Muscle layer of colon (tissue), 2 donors: ENCODE measurements around the gene PSMD12.
"Not testable (repeated sequence)": the region's sequence is repeated elsewhere in the genome, so short reads cannot be mapped to it uniquely, and the experiment has no call there.

Experiments used
- H3K27ac ChIP-seq: one replicate; pipeline ENCODE4 v1.7.0; 2013; ENCODE audit warnings: low read depth, mild to moderate bottlenecking, low read length, moderate library complexity
- H3K27me3 ChIP-seq, 2 donors: one replicate each; pipeline ENCODE4 v1.7.0; 2013; ENCODE audit warnings: low read length in 2 of 2, mild to moderate bottlenecking in 2 of 2; ENCODE audit not compliant: insufficient read depth in 2 of 2, control insufficient read depth in 1 of 2
- H3K36me3 ChIP-seq: one replicate; pipeline ENCODE4 v1.7.0; 2013; ENCODE audit warnings: mild to moderate bottlenecking, low read length; ENCODE audit not compliant: insufficient read depth
- H3K4me1 ChIP-seq: one replicate; pipeline ENCODE4 v1.7.0; 2013; ENCODE audit warnings: mild to moderate bottlenecking, low read length; ENCODE audit not compliant: insufficient read depth
- H3K4me3 ChIP-seq, 2 donors: one replicate each; pipeline ENCODE4 v1.7.0; 2013; ENCODE audit warnings: low read length in 2 of 2, low read depth in 1 of 2, mild to moderate bottlenecking in 1 of 2, moderate library complexity in 1 of 2
- H3K9ac ChIP-seq: one replicate; pipeline ENCODE4 v1.7.0; 2013; ENCODE audit warnings: low read length
- H3K9me3 ChIP-seq: one replicate; pipeline ENCODE4 v1.7.0; 2013; ENCODE audit warnings: mild to moderate bottlenecking, low read length
- donor health status: abdominal sarcoma.
- donor health status: Adenocarcinoma of cecum.

The PSMD12 gene

DNA sequence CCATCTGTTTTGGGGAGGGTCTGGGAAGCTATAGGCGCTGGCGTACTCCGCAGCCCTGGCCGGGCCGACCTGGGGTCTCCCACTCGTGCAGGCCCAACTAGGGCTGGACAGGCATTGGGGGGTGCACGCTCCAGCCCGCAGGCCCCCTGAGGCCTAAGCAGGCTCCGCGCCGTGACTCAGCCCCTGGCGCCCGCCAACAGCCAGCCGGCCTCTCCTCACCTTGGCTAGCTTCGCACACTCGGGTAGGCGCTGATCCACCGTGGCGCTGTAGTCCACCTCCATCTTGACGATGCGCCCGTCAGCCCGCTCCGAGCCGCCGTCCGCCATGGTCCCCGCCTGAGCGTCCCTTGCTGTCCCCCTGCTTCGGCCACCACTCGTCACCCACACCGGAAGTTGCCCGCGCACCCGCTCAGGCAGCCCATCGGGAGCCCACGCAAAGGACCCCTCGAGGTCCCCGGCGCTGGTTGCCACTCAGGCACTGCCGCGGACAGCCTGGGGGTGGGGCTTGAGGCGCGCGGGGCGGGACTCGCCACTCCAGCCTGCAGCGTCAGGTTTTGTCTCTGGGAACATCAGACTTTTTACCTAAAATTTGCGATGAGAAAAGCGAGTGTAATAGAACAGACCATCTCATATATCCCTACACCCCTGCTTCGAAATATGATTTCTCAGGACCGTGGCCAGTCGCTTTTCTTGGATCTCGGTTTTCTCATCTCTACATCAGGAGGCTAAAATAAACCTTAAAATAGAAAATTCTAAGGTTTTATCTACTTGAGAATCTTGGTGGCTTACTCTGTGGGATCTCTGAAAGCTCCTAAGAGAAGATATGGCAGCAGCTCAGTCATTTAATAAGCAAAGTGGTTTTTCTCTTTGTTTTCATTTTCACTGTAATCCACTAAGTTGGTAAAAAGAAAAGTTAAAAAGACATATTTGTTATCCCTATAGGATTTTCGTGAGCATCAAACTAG, at the start of gene PSMD12:
PSMD12 (minus strand) TSS at position 385 of the 965 bp plus-strand sequence; CDS start at position 327, 58 bp downstream.
- H3K4me3 ChIP-seq, result peak within 1 kb of the TSS; percentile 87 to 99
- no peaks in the 10 kb centered on the region for H3K36me3 ChIP-seq
- peak within 1 kb of the TSS; percentile 96 for H3K9ac ChIP-seq
- H3K27me3 ChIP-seq, result no peaks in the 10 kb centered on the region
- H3K4me1 ChIP-seq, result peaks cover 17% of the 10 kb centered on the region
- peak within 1 kb of the TSS; percentile 96 for H3K27ac ChIP-seq
- H3K9me3 ChIP-seq, result no peaks in the 10 kb centered on the region

DNA sequence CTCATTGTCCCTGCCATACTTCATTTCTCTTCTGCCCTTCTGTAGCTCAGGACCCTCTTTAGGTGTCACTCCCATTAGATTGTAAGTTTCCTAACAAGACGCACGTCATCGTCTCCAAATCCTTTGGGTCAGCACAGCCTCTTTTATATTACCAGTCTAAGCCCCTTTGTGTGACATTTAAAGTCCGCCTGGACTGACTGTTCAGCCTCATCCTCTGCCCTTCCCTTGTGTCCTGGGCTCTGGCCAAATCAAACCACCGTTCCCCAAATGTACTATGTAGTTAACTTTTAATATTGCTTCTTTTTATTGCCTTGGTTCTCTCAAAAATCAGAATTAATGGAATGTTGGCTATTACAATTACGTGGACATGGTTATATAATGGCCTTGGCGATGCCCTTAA, 48.9 kb upstream of the PSMD12 start:
- H3K27ac ChIP-seq, result no peak overlapping the region
- H3K4me3 ChIP-seq, result no peak overlapping the region
- H3K4me1 ChIP-seq, result no peaks in the 10 kb centered on the region
- H3K9me3 ChIP-seq, result no peaks in the 10 kb centered on the region
- no peaks in the 10 kb centered on the region for H3K27me3 ChIP-seq
- H3K9ac ChIP-seq, result no peak overlapping the region
- no peaks in the 10 kb centered on the region for H3K36me3 ChIP-seq

DNA sequence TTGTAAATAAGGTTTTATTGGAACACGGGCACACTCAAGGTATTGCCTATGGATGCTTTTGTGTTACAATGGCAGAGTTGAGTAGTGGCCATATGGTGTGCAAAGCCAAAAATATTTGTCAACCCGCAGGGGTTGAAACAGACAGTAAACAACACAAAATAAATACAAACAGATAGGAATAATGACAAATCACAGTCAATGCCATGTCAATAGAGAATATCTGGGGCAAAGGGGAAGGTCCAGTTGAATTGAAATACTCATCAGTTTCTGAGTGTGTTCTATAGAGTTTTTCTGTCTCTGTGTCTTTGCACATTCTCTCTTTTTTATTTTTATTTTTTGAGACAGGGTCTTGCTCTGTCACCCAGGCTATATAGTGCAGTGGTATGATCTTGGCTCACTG, 48.2 kb upstream of the PSMD12 start:
- Histone ChIP-seq H3K9ac (no peak overlapping the region), H3K4me1 (no peaks in the 10 kb centered on the region), H3K27ac (no peak overlapping the region), H3K27me3 (no peaks in the 10 kb centered on the region), H3K9me3 (no peaks in the 10 kb centered on the region), H3K36me3 (no peaks in the 10 kb centered on the region), H3K4me3 (no peak overlapping the region)

DNA sequence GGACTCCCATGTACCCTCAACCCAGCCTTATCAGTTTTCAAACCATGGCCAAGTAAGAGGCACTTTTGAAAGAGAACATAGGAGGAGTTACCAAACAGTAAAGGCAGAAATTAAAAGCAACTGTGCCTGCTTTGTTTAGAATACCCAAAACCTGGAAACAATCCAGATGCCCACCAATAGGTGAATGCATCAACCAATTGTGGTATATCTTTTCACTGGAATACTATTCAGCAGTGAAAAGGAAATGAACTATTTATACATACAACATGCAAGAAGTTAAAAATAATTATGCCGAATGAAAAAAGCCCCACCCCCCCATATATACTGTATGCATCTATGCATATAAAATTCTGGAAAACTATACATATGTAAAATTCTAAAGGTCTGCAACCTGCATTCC, 47.8 kb upstream of the PSMD12 start:
- Histone ChIP-seq H3K27ac (no peak overlapping the region), H3K36me3 (no peaks in the 10 kb centered on the region), H3K4me1 (no peaks in the 10 kb centered on the region), H3K9me3 (no peaks in the 10 kb centered on the region), H3K9ac (no peak overlapping the region), H3K27me3 (no peaks in the 10 kb centered on the region), H3K4me3 (no peak overlapping the region)

DNA sequence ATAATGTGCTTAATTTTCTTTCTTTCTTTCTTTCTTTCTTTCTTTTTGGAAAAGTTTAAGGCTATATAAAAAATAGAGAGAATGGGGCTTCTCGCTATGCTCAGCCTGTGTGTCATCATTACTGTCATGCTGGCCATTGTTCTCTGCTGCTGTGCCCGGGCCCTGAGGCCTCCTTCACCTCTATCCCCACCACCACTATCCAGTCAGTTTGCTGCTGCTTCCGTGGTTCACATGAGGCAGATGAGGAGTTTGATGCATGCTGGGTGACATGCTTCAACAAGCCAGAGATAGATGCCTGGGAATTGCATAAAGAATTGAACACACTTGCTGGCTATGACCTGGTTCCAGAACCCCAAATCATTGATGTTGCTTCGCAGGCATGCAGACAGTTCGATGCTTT, 47.0 kb upstream of the PSMD12 start:
- no peaks in the 10 kb centered on the region for H3K4me1 ChIP-seq
- H3K27ac ChIP-seq, result no peak overlapping the region
- H3K27me3 ChIP-seq, result no peaks in the 10 kb centered on the region
- H3K9me3 ChIP-seq, result no peaks in the 10 kb centered on the region
- no peak overlapping the region for H3K9ac ChIP-seq
- no peak overlapping the region for H3K4me3 ChIP-seq
- no peaks in the 10 kb centered on the region for H3K36me3 ChIP-seq

DNA sequence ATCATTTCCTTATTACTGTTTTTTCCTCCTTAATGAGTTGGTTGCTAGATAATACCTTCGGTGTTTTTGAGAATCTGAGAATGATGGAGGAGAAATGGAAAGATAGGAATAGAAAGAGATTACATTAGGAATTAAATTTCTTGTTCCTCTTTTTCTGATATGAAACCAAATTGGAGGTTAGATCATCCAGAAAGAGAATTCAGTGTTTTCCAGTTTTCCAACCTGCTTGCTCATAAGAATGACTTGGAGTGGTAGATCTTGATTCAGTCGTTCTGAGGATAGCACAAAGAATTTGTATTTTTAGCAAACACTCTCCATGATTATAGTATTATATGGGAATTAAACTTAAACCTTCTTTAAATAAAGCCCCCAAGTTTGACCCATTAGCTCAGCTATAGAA, 46.6 kb upstream of the PSMD12 start:
- no peak overlapping the region for H3K27ac ChIP-seq
- no peak overlapping the region for H3K9ac ChIP-seq
- no peak overlapping the region for H3K4me3 ChIP-seq
- H3K9me3 ChIP-seq, result no peaks in the 10 kb centered on the region
- H3K36me3 ChIP-seq, result no peaks in the 10 kb centered on the region
- H3K4me1 ChIP-seq, result no peaks in the 10 kb centered on the region
- H3K27me3 ChIP-seq, result no peaks in the 10 kb centered on the region

DNA sequence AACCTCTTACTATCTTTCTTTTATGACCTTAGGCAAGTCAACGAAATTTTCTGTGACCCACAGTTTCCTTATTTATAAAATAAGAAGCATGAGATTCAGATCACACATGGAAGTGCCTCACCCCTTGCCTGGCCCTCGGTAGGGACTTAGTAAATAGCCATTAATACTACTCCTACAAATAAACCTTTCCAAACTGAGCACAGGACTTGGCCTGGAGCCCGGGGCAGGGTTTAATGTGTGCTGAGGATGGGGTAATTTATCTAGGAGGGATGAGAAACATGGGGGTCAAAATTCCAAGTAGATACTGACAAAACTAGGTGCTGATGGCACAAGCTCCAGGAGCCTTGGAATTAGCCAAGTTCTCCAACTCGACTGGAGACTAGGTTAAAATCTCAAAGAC, 45.7 kb upstream of the PSMD12 start:
- no peaks in the 10 kb centered on the region for H3K9me3 ChIP-seq
- no peaks in the 10 kb centered on the region for H3K36me3 ChIP-seq
- no peak overlapping the region for H3K9ac ChIP-seq
- no peaks in the 10 kb centered on the region for H3K4me1 ChIP-seq
- H3K27ac ChIP-seq, result no peak overlapping the region
- H3K27me3 ChIP-seq, result no peaks in the 10 kb centered on the region
- H3K4me3 ChIP-seq, result no peak overlapping the region

DNA sequence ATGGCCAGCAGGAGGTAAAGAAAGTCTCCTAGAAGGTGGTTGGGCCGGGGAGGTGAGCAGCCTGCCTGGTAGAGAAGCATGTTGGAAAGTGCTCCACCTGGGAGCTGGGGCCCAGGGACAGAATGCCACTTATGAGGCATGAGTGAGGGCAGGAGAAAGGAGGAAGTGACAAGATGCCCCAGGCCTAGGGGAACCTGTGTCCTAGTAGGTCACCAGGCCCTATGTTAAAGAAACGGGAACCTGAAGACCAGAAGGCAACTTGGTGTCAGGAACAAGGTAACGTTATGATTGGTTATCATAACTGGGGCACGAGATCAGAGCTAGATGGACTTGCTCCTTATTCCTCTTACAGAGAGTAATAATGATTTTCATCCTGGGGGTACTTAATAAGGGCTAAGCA, 45.0 kb upstream of the PSMD12 start:
- H3K9ac ChIP-seq, result no peak overlapping the region
- H3K27me3 ChIP-seq, result no peaks in the 10 kb centered on the region
- no peak overlapping the region for H3K27ac ChIP-seq
- no peaks in the 10 kb centered on the region for H3K4me1 ChIP-seq
- H3K36me3 ChIP-seq, result no peaks in the 10 kb centered on the region
- no peak overlapping the region for H3K4me3 ChIP-seq
- H3K9me3 ChIP-seq, result no peaks in the 10 kb centered on the region

DNA sequence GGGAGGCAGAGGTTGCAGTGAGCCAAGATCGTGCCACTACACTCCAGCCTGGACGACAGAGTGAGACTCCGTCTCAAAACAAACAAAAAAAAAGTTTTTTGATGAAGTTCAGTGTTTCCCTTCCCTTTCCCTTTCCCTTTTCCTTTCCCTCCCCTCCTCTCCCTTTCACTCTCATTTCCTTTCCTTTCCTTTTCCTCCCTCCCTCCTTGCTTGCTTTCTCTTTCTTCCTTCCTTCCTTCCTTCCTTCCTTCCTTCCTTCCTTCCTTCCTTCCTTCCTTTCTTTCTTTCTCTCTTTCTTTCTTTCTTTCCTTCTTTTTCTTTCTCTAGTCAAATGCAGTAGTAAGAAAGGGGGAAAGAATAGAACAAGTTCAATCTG, 42.1 kb upstream of the PSMD12 start:
- not testable (repeated sequence) for H3K27me3 ChIP-seq, H3K27ac ChIP-seq, H3K4me3 ChIP-seq, H3K9ac ChIP-seq, H3K36me3 ChIP-seq, H3K4me1 ChIP-seq, H3K9me3 ChIP-seq

DNA sequence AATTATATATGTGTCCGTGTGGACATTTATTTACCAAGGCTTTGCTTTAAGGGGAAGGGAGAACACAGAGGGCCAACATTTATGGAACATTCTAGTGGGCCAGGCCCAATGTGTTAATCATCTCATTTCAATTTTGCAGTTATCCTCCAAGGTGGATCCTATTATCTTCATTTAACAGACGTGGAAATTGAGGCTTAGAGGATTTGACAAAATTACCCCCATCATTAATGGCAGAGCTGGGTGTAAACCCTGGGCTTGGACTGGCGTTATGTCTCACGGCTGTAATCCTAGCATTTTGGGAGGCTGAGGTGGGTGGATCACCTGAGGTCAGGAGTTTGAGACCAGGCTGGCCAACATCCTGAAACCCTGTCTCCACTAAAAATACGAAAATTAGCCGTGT, 37.1 kb upstream of the PSMD12 start:
- Histone ChIP-seq H3K36me3 (no peaks in the 10 kb centered on the region), H3K27ac (no peak overlapping the region), H3K9ac (no peak overlapping the region), H3K9me3 (no peaks in the 10 kb centered on the region), H3K4me3 (no peak overlapping the region), H3K4me1 (peaks cover 8% of the 10 kb centered on the region), H3K27me3 (no peaks in the 10 kb centered on the region)

DNA sequence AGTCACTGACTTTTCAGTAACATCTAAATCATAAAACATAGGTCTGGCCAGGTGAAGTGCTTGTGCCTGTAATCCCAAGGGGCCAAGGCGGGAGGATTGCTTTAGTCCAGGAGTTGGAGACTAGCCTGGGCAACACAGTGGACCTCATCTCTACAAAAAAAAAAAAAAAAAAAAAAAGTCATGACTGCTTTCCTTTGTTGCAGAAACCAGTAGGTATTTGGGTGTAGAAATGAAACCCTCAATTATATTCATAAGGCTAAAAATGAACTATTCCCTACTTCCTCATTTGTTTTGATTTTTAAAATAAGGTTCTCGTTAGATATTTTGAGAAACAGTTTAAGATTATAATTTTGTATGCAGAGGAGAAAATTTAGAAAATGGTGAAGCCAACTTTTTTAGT, 36.7 kb upstream of the PSMD12 start:
- H3K9me3 ChIP-seq, result no peaks in the 10 kb centered on the region
- no peaks in the 10 kb centered on the region for H3K36me3 ChIP-seq
- no peak overlapping the region for H3K27ac ChIP-seq
- H3K27me3 ChIP-seq, result no peaks in the 10 kb centered on the region
- H3K4me3 ChIP-seq, result no peak overlapping the region
- H3K9ac ChIP-seq, result no peak overlapping the region
- peaks cover 8% of the 10 kb centered on the region for H3K4me1 ChIP-seq
